ENCODE measurements around the gene PSMC2. TPM values are rescaled to one million over a fixed set of nuclear protein-coding genes. Genes with fewer than 3 reads are reported as not detected.

The PSMC2 gene
- total and polyA plus RNA-seq, 2 experiments from 2014 or later, result 107 to 131 TPM

- TF ChIP-seq ZNF462 (CRISPR knock-in tag; IDR thresholded peaks at IDR 0.05) (no peak), ZNF114 (CRISPR knock-in tag; IDR thresholded peaks at IDR 0.05) (no peak)
These were observed 41.8 kb downstream of the PSMC2 start (continued) for GRCh38 chr7:103389263-103389662.

- Mint-ChIP-seq H3K27ac (no peak overlapping the region), H3K4me3 (no peak overlapping the region), H3K4me1 (no peaks in the 10 kb centered on the region), H3K36me3 (ENCODE audit: low read depth) (no peaks in the 10 kb centered on the region), H3K9me3 (no peaks in the 10 kb centered on the region), H3K27me3 (ENCODE audit: insufficient read depth, low read depth, poor library complexity) (no peaks in the 10 kb centered on the region)
- Histone ChIP-seq H4K20me1 (replicated peaks; ENCODE audit: insufficient read depth) (no peaks in the 10 kb centered on the region), H3K27ac (ENCODE audit: low read depth) (no peak overlapping the region), H3K79me2 (replicated peaks; ENCODE audit: insufficient read depth) (no peaks in the 10 kb centered on the region), H2AFZ (no peak overlapping the region), H3K4me2 (no peak overlapping the region), H3K4me1 (ENCODE audit: insufficient read depth) (no peaks in the 10 kb centered on the region), H3F3A (replicated peaks; ENCODE audit: low read depth) (no peaks in the 10 kb centered on the region), H3K4me3 (no peak overlapping the region), H3K9me2 (ENCODE audit: insufficient read depth) (peaks cover 4% of the 10 kb centered on the region), H3K27me3 (ENCODE audit: insufficient read depth) (no peaks in the 10 kb centered on the region), H3K36me3 (ENCODE audit: insufficient read depth) (no peaks in the 10 kb centered on the region)
- TF ChIP-seq STAT1 (IDR thresholded peaks at IDR 0.05; ENCODE audit: unreplicated experiment) (no peak), POLR2AphosphoS5 (IDR thresholded peaks at IDR 0.05; ENCODE audit: low read depth) (no peak), CREB1 (CRISPR knock-in tag; IDR thresholded peaks at IDR 0.05; ENCODE audit: low read depth) (no peak), CTCF (conservative IDR thresholded peaks at IDR 0.05; ENCODE audit: low read depth in 2 of 2) (no peak), ZNF331 (CRISPR knock-in tag; IDR thresholded peaks at IDR 0.05; ENCODE audit: low read depth) (no peak)
- ATAC-seq (no peak), DNase-seq (ENCODE audit: low spot score) (no peak)
These were observed 43.7 kb downstream of the PSMC2 start for GRCh38 chr7:103391150-103391549.

Measured in GM23338 (cell line).